ENCODE data around the gene SETD1B.

SETD1B gene

DNA sequence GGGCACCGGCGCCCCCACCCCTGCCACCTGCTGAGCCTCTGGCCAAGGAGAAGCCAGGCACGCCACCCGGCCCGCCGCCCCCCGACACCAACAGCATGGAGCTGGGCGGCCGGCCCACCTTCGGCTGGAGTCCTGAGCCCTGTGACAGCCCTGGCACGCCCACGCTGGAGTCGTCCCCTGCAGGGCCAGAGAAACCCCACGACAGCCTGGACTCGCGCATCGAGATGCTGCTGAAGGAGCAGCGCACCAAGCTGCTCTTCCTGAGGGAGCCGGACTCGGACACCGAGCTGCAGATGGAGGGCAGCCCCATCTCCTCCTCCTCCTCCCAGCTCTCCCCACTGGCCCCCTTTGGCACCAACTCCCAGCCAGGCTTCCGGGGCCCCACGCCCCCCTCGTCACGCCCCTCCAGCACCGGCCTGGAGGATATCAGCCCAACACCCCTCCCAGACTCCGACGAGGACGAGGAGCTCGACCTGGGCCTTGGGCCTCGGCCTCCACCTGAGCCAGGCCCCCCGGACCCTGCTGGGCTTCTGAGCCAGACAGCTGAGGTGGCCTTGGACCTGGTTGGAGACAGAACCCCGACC lies 6.5 kb downstream of the SETD1B start:
- Histone ChIP-seq H3K9ac (ENCODE audit: low read length) (no peak overlapping the region), H3K27ac (ENCODE audit: low read depth, low read length) (no peak overlapping the region), H3K4me3 (ENCODE audit: low read length) (no peak overlapping the region), H3K36me3 (ENCODE audit: control insufficient read depth, insufficient read depth, low read length) (peaks cover 33% of the 10 kb centered on the region), H3K4me1 (ENCODE audit: control insufficient read depth, insufficient read depth, low read length) (peaks cover 32% of the 10 kb centered on the region), H3K27me3 (ENCODE audit: control insufficient read depth, insufficient read depth, low read length) (no peaks in the 10 kb centered on the region)

DNA sequence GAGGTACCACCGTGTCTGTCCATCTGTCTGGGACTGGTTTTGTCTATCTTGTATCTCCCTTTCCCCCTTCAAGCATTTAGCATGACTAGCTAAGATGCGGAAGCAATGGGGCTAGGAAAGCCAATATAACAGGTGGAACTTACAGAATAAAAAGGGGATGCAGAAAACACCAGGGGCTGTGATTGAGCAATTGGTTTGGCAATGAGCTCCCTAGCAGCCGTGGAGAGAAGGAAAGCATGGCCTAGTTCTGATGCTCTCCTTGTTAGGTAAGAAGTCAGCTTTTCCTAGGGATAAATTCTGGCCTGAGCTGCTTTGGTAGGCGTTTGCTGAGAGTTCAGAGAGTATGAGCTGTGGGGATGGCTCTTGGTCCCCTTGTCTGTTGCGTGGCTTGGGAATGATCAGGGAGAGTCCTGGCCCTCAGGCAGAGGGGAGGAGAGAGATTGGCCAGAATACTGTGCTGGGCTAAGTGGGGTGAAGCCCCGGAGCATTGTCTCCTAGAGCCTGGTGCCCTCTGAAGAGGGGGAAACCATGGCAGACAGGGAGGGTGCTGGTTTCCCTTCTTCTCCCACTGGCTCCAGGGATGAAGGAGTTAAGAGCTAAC lies 7.1 kb downstream of the SETD1B start:
- Histone ChIP-seq H3K27ac (ENCODE audit: low read depth, low read length) (no peak overlapping the region), H3K36me3 (ENCODE audit: control insufficient read depth, insufficient read depth, low read length) (peaks cover 33% of the 10 kb centered on the region), H3K4me1 (ENCODE audit: control insufficient read depth, insufficient read depth, low read length) (peaks cover 30% of the 10 kb centered on the region), H3K4me3 (ENCODE audit: low read length) (peak overlapping the region; percentile 89), H3K27me3 (ENCODE audit: control insufficient read depth, insufficient read depth, low read length) (no peaks in the 10 kb centered on the region), H3K9ac (ENCODE audit: low read length) (no peak overlapping the region)

DNA sequence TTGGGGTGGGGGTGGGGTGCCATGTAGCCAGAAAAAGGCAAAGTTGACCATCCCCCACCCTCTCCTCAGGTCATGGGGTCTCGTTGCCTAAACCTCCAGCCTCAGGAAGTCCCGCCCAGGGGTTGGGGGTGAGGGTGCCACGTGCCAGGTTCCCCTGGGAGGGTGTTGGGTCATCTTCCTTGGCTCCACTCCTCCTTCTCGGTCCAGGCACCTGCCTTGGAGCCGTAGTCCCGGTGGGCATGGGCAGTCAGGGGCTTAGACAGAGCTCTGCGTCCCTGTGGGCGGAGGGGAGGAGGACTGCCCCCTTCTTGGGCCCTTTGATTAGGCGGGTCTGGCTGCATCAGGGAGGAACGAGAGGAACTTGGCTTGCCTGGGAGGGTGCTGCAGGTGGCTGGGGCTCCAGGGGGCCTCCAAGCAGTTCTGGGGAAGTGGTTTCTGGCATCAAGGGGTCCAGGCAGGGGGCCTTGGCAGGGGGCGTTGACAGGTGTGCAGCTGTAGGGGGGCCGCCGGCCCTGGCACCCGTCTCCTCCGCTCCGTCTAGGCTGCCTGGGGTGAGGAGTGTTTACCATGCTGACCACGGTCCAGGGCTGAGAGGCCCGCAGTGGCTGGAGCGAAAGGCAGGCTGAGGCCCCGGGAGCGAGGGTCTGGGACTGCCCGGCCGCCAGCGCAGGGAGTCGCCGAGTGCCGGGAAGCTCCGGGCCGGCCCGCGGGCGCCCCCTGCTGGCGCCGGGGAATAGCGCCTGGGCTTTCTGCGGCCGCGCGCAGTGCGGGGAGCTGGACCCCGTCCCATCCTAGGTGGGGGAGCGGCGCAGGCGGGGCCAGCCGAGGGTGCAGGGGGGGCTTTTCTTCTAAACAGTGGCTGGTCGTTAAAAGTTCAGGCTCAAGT lies 7.9 kb downstream of the SETD1B start:
- Histone ChIP-seq H3K27me3 (ENCODE audit: control insufficient read depth, insufficient read depth, low read length) (no peaks in the 10 kb centered on the region), H3K4me3 (ENCODE audit: low read length) (peak overlapping the region; percentile 89), H3K9ac (ENCODE audit: low read length) (no peak overlapping the region), H3K36me3 (ENCODE audit: control insufficient read depth, insufficient read depth, low read length) (peaks cover 33% of the 10 kb centered on the region), H3K27ac (ENCODE audit: low read depth, low read length) (peak overlapping the region; percentile 73), H3K4me1 (ENCODE audit: control insufficient read depth, insufficient read depth, low read length) (peaks cover 24% of the 10 kb centered on the region)

DNA sequence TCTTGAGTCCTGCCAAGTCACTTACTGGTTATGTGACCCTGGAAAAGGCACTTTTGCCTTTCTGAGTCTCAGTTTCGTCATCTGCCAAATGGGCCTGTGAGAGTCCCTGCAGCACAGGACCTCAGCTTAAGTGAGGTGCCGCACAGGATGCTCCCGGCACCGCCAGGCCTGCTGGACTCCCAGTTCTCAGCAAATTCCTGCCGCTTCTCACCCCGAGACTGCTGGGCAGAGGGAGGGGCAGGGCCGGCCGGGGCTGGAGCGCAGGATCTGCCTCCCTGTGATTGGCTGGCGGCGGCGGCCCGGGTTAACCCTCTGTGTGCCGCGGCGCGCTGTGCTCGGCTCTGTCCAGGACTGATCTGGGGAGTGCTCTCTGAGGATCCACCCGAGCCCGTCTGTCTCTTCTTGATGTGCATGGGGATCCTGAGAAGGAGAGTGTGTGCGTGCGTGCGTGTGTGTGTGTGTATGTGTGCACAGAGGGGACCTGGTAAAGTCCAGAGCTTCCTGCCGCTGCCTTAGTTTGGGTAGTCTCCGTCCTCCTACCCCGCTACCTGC lies 8.6 kb downstream of the SETD1B start:
- H3K9ac ChIP-seq (ENCODE audit: low read length), result no peak overlapping the region
- no peaks in the 10 kb centered on the region for H3K27me3 ChIP-seq (ENCODE audit: control insufficient read depth, insufficient read depth, low read length)
- peak overlapping the region; percentile 89 for H3K4me3 ChIP-seq (ENCODE audit: low read length)
- peaks cover 34% of the 10 kb centered on the region for H3K36me3 ChIP-seq (ENCODE audit: control insufficient read depth, insufficient read depth, low read length)
- peaks cover 20% of the 10 kb centered on the region for H3K4me1 ChIP-seq (ENCODE audit: control insufficient read depth, insufficient read depth, low read length)
- peak overlapping the region; percentile 16 for H3K27ac ChIP-seq (ENCODE audit: low read depth, low read length)

DNA sequence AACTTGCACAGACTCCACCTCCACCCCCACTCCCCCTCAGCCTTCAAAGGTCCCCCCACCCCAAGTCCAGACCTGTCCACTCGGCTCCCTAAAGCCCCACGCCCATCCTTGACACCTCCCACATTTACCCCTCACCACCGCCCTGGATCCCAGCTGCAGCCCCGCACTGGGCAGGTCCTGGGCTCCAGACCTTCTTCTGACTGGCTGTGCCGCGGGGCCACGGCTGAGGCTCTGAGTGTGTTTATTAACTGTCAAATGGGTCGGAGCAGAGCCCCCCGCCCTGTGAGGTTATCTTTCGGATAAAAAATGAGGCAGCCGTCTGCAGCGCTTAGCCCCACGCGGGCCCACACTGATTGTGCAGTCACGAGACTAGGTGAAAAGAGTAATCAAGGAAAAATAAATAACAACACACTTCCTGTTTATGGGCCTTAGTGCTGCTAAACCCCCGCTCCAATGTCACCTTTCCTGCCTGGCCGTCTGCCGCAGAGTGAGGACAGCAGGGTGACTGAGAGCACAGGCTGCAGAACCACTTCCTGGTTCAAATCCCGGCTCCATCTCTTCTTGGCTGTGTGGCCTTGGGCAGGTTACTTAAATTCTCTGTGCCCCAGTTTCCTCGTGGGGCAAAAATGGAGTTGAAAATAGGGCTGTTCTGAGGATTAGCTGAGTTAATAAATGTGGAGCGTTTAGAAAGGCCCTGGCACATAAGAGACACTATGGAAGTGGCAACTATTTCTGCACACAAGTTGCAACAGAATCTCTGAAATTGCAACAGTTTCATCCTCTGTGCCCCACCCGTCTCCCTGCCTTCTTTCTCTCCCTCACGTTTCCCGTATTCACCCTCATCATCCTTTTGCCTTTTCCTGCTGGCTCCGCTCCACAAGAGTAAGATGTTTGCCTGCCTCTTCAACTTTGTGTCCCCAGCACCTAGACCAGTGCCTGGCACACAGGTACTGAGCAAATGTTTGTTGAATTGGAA lies 9.4 kb downstream of the SETD1B start:
- Histone ChIP-seq H3K36me3 (ENCODE audit: control insufficient read depth, insufficient read depth, low read length) (peaks cover 40% of the 10 kb centered on the region), H3K4me1 (ENCODE audit: control insufficient read depth, insufficient read depth, low read length) (peaks cover 20% of the 10 kb centered on the region), H3K27ac (ENCODE audit: low read depth, low read length) (no peak overlapping the region), H3K27me3 (ENCODE audit: control insufficient read depth, insufficient read depth, low read length) (no peaks in the 10 kb centered on the region), H3K9ac (ENCODE audit: low read length) (no peak overlapping the region), H3K4me3 (ENCODE audit: low read length) (peak overlapping the region; percentile 89)

DNA sequence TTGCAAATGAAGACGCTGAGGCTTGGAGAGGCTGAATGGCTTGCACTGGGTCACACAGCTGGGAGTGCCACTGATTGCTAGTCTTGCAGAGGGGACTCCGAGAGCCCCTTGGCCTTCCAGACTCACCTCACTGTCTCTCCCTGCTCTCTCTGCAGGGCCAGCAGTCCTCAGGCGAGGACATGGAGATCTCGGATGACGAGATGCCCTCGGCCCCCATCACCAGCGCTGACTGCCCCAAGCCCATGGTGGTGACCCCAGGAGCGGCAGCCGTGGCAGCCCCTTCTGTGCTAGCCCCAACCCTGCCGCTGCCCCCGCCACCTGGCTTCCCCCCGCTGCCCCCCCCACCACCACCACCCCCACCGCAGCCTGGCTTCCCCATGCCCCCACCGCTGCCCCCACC lies 10.1 kb downstream of the SETD1B start:
- no peak overlapping the region for H3K4me3 ChIP-seq (ENCODE audit: low read length)
- no peaks in the 10 kb centered on the region for H3K27me3 ChIP-seq (ENCODE audit: control insufficient read depth, insufficient read depth, low read length)
- no peak overlapping the region for H3K9ac ChIP-seq (ENCODE audit: low read length)
- no peak overlapping the region for H3K27ac ChIP-seq (ENCODE audit: low read depth, low read length)
- peaks cover 20% of the 10 kb centered on the region for H3K4me1 ChIP-seq (ENCODE audit: control insufficient read depth, insufficient read depth, low read length)
- peaks cover 35% of the 10 kb centered on the region for H3K36me3 ChIP-seq (ENCODE audit: control insufficient read depth, insufficient read depth, low read length)

DNA sequence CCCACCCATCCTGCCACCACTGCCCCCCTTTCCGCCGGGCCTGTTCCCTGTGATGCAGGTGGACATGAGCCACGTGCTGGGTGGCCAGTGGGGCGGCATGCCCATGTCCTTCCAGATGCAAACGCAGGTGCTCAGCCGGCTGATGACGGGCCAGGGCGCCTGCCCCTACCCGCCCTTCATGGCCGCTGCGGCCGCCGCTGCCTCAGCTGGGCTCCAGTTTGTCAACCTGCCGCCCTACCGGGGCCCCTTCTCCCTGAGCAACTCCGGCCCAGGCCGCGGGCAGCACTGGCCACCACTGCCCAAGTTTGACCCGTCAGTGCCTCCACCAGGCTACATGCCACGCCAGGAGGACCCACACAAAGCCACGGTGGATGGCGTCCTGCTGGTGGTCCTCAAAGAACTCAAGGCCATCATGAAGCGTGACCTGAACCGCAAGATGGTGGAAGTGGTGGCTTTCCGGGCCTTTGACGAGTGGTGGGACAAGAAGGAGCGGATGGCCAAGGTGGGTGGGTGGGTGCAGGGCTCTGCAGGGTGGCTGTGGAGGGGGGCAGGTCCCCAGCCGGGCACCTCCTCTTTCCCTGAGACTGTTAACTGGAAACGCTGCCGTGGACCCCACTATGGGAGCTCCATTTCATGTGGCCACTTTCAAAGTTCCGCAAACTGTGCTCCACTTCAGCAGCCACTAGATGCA lies 10.8 kb downstream of the SETD1B start:
- Histone ChIP-seq H3K36me3 (ENCODE audit: control insufficient read depth, insufficient read depth, low read length) (peaks cover 35% of the 10 kb centered on the region), H3K27ac (ENCODE audit: low read depth, low read length) (no peak overlapping the region), H3K4me3 (ENCODE audit: low read length) (no peak overlapping the region), H3K4me1 (ENCODE audit: control insufficient read depth, insufficient read depth, low read length) (peaks cover 20% of the 10 kb centered on the region), H3K9ac (ENCODE audit: low read length) (no peak overlapping the region), H3K27me3 (ENCODE audit: control insufficient read depth, insufficient read depth, low read length) (no peaks in the 10 kb centered on the region)

DNA sequence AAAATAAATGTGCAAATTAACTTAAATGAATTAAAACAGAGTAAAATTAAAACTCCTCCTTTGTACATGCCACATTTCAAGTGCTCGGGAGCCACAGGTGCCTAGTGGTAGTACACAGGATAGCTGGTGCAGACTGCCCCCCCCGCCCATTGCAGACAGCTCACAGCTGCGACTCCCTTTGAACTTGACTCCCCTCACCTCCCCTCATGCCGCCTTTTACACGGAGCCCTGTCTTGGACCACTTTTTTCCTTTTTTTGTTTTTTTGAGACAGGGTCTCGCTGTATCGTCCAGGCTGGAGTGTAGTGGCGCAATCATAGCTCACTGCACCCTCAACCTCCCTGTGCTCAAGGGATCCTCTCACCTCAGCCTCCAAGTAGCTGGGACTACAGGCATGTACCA lies 11.5 kb downstream of the SETD1B start:
- Histone ChIP-seq H3K27me3 (ENCODE audit: control insufficient read depth, insufficient read depth, low read length) (no peaks in the 10 kb centered on the region), H3K9ac (ENCODE audit: low read length) (no peak overlapping the region), H3K4me3 (ENCODE audit: low read length) (no peak overlapping the region), H3K36me3 (ENCODE audit: control insufficient read depth, insufficient read depth, low read length) (peaks cover 38% of the 10 kb centered on the region), H3K4me1 (ENCODE audit: control insufficient read depth, insufficient read depth, low read length) (peaks cover 20% of the 10 kb centered on the region), H3K27ac (ENCODE audit: low read depth, low read length) (no peak overlapping the region)

DNA sequence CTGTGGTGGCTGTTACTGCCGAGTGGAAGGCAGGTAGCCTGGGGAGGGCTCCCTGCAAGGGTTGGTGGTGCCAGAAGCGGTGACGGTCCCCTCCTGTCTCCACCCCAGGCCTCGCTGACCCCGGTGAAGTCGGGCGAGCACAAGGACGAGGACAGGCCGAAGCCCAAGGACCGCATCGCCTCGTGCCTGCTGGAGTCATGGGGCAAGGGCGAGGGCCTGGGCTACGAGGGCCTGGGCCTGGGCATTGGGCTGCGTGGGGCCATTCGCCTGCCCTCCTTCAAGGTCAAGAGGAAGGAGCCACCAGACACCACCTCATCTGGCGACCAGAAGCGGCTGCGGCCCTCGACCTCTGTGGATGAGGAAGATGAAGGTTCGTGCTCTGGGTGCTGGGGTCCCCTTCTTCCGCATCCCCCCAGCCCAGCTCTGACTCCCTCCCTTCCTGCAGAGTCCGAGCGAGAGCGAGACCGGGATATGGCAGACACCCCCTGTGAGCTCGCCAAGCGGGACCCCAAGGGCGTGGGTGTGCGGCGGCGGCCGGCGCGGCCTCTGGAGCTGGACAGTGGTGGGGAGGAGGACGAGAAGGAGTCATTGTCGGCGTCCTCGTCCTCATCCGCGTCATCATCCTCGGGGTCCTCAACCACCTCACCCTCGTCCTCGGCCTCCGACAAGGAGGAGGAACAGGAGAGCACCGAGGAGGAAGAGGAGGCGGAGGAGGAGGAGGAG lies 13.3 kb downstream of the SETD1B start:
- Histone ChIP-seq H3K9ac (ENCODE audit: low read length) (no peak overlapping the region), H3K36me3 (ENCODE audit: control insufficient read depth, insufficient read depth, low read length) (peaks cover 38% of the 10 kb centered on the region), H3K27me3 (ENCODE audit: control insufficient read depth, insufficient read depth, low read length) (no peaks in the 10 kb centered on the region), H3K4me3 (ENCODE audit: low read length) (no peak overlapping the region), H3K4me1 (ENCODE audit: control insufficient read depth, insufficient read depth, low read length) (peaks cover 5% of the 10 kb centered on the region), H3K27ac (ENCODE audit: low read depth, low read length) (no peak overlapping the region)

DNA sequence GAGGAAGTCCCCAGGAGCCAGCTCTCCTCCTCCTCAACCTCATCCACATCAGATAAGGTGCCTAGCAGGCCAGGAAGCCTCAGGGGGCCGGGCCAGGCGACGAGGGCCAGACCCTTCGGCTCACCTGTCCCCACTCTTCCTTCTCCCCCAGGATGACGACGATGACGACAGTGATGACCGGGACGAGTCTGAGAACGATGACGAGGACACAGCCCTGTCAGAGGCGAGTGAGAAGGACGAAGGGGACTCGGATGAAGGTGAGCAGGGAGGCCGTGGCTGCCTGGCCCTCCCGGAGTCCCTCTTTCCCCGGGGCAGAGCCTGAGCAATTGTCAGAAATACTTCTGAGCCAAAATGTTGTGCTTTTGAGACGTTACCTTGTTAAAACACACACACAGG lies 13.8 kb downstream of the SETD1B start:
- peaks cover 5% of the 10 kb centered on the region for H3K4me1 ChIP-seq (ENCODE audit: control insufficient read depth, insufficient read depth, low read length)
- peaks cover 38% of the 10 kb centered on the region for H3K36me3 ChIP-seq (ENCODE audit: control insufficient read depth, insufficient read depth, low read length)
- no peak overlapping the region for H3K9ac ChIP-seq (ENCODE audit: low read length)
- no peak overlapping the region for H3K27ac ChIP-seq (ENCODE audit: low read depth, low read length)
- no peak overlapping the region for H3K4me3 ChIP-seq (ENCODE audit: low read length)
- no peaks in the 10 kb centered on the region for H3K27me3 ChIP-seq (ENCODE audit: control insufficient read depth, insufficient read depth, low read length)

Data from rectal smooth muscle tissue (tissue), 1 donor.